GM18867 (cell line): ENCODE measurements around the gene PMEL.
"Not testable (repeated sequence)": the region's sequence is repeated elsewhere in the genome, so short reads cannot be mapped to it uniquely, and the experiment has no call there.

Experiments
- ATAC-seq: cut with Tn5 transposase; IDR thresholded peaks from one replicate; pipeline ENCODE4 v1.9.1; 2021; ENCODE audit warnings: mild to moderate bottlenecking, moderate library complexity; ENCODE audit not compliant: unreplicated experiment

Gene PMEL

DNA sequence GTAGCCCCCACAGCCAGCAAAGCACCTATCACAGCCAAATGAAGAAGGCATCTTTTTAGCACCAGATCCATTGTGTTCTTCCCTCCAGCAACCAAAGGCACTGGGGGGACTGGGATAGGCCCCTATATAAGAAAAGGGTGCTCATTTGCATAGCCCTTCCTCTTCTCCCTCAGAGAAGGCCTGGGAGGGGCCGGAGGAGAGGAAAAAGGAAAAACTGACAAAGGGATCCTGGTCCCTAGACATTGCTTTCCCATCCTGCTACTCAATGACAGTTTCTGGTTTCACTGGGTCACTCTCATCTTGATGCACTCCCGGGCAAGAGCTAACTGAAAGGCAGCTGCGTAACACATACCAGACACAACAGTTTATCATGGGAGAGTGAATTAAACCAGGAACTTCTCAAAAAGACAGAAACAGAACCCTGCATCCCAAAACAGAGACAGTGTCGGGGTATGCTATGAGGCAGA lies at the start of gene PMEL:
TSS of gene PMEL (minus strand) at position 102 of the 467 bp plus-strand sequence. CDS start at position 71, 31 bp downstream.
- no peak for ATAC-seq

DNA sequence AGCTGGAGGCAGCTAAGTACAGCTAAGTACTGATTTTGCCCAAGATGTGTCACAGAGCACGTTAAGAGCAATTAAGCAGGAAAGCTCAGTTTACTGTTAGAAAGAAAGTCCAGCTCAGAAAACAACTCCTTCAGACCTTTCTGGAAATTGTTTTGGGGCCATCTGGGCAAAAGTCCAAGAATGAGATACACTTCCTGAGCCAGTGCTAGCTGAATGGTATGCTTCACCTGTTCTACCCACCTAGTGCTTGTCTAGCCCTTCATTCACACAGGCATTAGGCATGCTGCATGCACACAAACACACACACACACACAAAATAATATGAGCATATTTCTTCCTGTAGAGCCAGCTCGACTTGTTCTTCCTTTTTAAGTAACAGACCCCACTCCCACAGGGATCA lies 48.4 kb upstream of the PMEL start:
- no peak for ATAC-seq

DNA sequence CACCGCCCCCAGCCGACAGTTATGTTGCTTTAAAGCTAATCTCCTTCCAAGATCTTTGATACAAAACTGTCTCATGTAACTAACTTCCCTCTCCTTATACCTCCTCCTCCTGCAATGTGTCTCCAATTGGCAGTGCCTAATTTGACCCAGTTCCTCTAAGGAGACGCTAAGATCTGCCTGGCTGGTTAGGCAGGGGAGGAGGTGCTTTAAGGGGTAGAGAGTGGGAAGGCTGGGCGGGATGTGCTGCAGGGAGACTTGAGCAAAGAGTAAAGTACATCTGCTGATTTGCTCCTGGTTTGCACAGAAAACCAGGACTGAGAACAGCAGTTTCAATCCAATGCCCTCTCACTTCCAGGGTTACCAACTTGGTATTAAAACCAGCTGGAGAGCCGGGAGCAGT lies 47.6 kb upstream of the PMEL start:
- ATAC-seq: no peak

DNA sequence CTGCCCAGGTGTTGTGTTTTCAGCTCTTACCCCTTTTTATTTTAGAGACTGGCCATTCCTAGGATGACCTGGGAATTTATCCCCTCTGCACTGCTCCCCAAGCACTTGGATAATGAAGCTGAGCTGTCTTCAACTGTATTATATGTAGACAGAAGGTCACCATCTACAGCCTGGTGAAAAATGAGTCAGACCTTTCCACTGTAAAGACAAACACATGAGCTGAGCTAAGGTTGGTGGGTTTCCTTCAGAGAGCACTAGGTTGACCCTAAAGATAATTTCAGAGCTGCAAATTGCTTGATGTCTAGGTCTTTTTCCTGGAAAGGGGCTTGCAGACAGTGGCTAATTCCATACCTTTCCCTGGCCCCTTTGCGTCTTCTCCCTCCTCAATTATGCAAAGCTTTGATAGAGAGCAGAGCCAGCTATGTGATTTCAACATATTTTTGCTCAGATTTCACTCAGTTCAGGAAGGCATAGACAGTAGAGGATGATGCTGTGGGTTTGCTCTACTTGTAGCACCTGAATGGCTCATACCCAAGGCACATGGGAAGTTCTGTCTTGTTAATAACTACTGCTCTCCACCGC lies 45.8 kb upstream of the PMEL start:
- ATAC-seq: no peak

DNA sequence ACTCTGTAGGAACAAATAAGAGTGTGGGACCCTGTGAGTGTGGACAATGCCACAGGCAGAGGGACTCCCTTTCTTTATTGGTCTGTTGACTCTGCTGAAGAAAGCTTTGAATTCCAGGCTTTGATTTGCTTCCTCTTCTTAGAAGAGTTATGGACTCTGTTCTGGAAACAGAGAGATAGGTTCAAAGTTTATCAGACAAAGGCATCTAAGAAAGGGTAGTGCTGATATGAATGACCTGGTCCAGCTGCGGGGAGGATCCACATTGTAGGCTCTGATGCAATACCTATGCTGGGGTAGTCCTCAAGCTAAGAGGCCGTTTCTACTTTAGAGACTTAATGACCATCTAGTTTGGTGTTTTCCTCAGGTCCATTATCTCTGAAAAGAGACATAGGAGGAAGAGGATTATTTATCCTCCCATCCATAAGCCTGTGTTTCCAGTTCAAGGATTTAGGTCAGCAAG lies 44.3 kb upstream of the PMEL start:
- no peak for ATAC-seq

DNA sequence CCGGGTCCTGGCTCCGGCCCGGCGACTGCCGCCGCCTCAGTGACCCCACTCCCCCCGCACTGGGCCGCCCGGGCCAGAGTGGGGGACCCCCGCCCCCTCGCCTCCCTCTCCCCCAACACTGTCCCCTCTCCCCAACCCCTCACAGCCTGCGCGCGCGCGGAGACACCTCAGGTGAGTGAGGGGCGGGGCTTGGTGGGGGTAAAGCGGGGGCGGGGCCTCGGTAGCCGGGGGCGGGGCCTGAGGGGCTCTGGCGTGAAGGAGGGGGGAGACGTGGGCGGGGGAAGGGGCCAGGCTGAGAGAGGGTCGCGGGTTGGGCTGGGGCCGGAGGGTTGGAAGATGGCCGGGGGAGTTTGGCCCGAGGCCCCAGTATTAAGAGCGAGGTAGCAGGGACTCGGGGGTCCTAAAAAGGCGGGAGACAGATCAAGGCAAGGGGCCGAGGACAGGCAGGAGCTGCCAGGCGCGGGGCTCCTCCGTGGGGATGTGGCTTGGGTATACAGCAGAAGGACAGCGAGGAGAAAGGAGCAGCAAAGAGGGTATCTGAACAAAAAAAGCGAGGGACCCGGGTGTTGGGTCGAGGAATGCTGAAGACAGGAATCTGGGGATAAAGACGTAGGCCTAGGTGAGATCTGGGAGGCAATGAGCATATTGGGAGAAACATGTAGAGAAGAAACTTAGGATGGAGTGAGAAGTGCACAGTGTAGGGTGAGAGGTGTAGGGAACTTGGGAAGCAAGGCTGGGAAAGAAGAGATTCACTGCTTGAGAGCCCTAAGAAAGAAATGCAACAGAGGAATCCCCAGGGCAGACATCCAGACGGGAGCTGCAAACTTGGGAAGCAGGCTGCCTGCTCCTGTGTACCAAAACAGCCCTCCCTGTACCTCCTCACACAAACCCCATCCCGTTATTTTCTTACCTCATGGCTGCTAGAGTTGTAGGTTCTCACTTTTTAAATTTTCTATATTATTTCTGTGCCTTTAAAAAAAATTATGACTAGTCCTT lies 42.0 kb upstream of the PMEL start:
- peak; percentile 37 for ATAC-seq

DNA sequence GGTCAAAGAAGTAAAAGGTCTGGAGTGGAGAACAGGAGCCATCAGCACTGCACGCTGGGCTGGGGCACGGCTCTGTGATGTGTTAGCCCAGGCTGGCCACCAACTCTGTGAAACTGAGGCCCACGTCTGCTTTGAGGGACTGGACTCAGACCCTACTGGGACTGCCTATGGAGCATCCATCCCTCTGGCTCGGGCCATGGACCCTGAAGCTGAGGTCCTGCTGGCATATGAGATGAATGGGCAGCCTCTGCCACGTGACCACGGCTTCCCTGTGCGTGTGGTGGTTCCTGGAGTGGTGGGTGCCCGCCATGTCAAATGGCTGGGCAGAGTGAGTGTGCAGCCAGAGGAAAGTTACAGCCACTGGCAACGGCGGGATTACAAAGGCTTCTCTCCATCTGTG lies 38.4 kb upstream of the PMEL start:
- ATAC-seq: no peak

DNA sequence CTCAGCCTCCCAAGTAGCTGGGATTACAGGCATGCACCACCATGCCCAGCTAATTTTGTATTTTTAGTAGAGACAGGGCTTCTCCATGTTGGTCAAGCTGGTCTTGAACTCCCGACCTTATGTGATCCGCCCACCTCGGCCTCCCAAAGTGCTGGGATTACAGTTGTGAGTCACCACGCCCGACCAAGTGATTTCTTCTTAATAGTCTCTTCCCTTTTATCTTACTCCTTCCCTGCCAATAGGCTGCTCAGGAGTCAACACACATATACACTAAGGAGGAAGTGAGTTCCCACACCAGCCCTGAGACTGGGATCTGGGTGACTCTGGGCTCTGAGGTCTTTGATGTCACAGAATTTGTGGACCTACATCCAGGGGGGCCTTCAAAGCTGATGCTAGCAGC lies 37.5 kb upstream of the PMEL start:
- not testable (repeated sequence) for ATAC-seq

DNA sequence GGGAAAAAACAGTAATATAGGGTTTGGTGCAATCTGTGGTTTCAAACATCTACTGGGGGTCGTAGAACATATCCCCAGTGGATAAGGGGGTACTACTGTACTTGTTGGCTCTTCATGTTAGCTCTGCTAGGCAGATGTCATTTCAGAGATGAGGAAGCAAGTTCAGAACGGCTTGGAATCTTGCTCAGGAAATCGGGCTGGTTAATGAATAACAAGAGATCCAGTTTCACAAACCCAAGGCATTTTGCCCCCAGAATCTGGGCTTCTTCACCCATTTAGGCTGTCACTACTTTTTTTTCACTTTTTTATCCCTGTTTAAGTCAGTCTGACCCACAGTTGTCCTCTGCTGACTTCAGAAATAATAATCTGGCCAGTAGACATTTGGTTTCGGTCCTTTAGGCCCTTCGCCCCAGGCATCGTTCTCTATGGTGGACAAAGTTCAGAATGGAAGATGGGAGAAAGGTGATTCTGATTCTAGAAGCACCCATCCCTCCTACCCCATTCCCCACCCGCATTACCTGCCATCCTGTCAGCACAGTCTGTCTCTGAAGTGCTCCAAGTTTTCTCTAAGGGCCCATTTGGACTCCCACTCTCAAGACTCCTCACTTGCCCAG lies 35.8 kb upstream of the PMEL start:
- ATAC-seq: no peak

DNA sequence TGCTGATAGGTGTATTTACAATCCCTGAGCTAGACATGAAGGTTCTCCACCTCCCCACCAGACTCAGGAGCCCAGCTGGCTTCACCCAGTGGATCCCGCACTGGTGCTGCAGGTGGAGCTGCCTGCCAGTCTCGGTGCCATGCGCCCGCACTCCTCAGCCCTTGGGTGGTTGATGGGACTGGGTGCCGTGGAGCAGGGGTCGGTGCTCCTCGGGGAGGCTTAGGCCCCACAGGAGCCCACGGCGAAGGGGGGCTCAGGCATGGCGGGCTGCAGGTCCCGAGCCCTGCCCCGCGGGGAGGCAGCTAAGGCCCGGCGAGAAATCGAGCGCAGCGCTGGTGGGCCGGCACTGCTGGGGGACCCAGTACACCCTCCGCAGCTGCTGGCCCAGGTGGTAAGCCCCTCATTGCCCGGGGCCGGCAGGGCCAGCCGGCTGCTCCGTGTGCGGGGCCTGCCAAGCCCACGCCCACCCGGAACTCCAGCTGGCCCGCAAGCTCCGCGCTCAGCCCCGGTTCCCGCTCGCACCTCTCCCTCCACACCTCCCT lies 34.2 kb upstream of the PMEL start:
- not testable (repeated sequence) for ATAC-seq

DNA sequence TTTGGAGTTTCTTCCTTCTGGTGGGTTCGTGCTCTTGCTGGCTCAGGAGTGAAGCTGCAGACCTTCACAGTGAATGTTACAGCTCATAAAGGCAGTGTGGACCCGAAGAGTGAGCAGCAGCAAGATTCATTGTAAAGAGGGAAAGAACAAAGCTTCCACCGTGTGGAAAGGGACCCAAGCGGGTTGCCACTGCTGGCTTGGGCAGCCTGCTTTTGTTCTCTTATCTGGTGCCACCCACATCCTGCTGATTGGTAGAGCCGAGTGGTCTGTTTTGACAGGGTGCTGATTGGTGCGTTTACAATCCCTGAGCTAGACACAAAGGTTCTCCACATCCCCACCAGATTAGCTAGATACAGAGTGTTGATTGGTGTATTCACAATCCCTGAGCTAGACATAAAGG lies 33.7 kb upstream of the PMEL start:
- ATAC-seq: not testable (repeated sequence)

DNA sequence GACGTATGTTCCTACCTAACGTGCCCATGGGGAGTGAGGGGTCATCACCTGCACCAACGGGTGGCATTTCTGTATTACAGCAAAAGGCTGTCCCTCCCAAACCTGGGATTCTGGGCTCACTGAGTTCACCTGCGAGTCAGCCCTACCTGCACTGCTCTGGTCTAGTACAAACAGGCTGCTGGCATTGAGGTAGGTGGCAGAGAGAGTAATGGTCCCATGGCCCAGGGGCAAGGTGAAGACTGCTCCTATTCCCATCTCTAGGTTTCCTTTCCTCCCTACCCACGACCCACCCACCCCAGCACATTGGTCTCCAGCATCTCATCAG lies 31.7 kb upstream of the PMEL start:
- no peak for ATAC-seq

DNA sequence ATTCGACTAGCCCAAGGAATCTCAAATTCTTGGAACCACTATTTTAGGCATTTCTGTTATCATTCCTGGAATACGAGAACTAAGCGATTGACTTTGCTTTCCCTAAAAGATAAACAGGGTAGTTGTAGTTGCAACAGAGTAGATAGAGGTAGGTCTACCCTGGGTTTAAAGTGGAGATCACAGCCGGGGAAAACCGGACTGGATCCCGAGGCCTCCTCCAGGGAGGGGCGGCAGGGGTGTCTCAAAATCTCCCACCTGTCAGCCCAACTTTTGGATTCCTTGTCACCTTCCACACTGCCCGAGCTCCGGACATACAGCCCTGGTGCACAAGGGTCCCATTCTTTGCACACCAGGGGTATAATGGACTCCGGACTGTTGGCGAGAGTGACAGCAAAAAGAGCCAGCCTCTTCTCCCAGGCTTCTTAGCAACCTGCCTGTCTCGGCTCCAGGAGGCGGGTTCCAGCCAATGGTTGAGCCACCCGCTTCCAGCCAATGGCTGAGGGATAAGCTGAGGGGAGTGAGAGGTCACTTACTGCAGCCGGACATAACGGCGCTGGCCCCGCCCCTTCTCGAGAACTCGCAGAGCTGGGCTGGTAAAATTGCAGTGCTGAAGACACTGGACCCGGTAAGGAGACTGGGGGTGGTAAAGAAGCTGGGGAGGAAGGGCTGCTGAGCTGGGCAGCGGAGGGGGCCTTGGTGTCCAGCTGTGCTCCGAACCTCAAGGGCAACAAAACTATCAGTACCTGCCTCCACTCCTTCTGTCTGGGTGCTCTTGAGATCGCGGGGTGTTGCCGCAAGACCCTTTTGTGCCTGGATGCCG lies 31.1 kb upstream of the PMEL start, which contains the start of gene SUOX:
TSS of gene SUOX (plus strand) at position 562 of the 820 bp plus-strand sequence. CDS start 4,946 bp downstream, outside the sequence.
- ATAC-seq: peak; percentile 95

DNA sequence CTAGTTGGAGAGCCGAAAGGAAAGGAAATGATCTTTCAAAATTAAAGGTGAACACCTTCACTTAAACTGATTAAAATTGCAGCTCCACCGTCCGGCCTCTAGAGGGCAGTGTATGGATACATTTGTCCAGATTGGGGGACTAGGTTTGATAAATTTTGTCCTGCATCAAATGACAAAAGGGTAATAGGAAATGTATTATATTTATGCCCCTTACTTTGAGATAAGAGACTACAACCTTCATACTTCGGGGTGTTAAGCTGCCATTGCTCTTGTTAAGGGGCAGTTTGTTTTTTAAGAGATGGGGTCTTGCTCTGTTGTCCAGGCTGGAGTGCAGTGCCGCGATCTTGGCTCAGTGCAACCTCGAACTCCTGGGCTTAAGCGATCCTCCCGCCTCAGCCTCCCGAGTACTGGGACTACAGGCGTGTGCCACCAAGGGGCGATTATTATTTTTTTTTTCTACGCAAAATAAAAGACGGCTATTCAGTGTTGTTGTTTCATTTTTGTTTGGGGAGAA lies 30.4 kb upstream of the PMEL start:
- no peak for ATAC-seq

DNA sequence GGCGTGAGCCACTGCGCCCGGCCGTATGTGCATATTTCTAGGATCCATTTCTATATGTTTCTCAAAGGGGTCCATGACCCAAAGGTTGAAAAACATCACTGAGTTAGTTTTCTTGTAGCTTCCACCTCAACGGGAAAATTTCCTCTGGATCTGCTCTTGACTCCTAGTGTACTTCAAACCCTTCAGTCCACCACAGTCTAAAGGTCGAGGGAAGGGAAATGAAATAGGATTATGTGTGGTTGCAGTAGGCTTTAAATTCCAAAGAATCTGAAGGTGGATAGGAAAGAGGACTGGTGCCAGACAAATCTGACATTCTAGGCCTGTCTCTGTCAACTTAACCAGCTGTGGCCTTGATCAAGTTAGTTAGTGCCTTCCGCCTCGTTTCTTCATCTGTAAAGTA lies 29.5 kb upstream of the PMEL start:
- no peak for ATAC-seq

DNA sequence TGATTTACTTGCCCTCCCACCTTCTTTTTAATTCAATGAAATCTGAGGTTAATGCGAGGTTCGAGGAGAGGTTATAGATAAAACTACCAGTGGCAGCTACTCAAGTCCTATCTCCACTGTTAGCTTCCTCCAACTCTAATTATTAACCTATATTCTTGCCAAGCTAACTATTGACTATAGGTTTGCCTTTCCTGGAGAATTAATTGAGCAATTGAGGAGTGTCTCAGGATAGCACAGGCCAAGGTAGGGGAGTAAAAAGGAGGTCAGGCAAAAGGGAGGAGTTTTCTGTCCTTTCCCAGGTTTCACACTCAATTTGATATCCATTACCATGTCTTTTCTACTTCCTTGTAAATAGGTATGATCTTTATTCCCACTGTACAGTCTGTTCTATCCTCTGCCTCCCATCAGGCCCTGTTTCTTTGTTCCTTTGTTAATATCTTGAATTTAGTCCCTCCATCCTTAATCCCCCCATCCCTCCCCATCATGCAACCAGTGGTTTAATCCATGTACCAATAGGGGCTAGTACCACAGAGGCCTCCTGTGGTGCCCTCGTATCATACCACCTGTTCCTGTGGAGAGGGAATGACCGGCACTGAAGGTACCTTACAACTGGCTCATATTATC lies 27.5 kb upstream of the PMEL start:
- no peak for ATAC-seq

DNA sequence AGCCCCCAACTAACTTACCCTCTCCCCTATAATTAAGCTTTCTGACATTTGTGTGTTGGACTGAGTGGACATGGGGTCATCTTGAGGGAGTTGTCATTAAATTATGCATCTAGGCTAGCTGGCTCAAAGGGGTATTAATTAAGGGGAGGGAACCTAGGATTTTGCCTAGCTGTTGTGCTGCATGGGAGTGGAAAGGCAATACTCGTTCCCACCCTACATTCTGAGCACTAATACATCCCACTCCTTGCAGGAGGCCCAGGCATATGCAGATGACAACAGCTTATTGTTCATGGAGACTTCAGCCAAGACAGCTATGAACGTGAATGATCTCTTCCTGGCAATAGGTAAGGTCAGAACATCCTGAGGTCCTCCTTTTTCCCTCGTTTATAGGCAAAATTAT lies 25.3 kb upstream of the PMEL start:
- no peak for ATAC-seq

DNA sequence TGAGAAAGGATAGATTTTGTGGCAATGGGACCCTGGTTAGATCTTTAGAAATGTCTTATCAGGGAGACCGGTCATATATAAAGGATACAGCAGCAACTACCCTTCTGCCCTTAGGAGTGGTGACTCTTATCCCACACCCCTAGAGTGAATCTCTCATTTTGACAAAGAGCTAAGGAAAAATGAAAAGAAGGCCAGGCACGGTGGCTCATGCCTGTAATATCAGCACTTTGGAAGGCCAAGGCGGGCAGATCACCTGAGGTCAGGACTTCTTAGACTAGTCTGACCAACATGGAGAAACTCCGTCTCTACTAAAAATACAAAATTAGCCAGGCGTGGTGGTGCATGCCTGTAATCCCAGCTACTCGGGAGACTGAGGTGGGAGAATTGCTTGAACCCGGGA lies 20.1 kb upstream of the PMEL start:
- not testable (repeated sequence) for ATAC-seq

DNA sequence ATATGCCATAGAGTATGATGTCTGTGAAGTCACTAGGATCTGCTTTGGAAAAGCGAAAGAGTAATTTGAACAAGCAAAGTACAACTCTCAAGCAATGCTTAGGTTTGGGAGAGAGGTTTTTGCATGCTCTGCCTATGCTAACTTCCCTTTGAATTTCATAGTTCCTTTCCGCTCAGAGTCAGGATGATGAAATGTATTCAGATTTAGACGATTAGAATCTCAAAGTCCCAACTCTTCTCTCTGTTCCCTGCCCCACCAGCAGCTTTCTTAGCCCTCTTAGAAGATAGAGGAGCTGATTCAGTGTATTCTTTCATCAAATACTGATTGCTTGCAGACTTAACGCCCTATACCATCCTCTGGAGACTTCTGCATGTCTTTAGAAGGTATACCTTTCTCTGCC lies 19.5 kb upstream of the PMEL start:
- ATAC-seq: no peak

DNA sequence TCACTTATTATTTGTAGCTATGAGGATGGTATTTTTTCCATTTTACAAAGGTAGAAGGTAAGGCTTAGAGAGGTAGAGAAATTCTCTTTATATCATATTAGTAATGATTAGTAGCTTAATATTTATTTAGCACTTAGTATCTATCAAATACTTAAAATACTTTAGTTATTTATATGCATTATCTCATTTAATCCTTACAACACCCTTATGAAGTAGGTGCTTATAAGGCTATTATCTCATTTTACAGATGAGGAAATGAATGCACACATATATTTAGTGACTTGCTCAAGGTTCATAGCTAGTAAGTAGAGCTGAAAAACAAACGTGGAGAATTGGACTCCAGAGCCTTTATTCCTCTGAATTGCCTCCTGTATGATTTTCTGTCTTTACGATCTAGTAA lies 19.0 kb upstream of the PMEL start:
- no peak for ATAC-seq
